Measurements from ENCODE around the gene PPIE. TPM values are rescaled to one million over a fixed set of nuclear protein-coding genes. Genes with fewer than 3 reads are reported as not detected.
"Not testable (repeated sequence)": the region's sequence is repeated elsewhere in the genome, so short reads cannot be mapped to it uniquely, and the experiment has no call there.

Gene PPIE
- total RNA-seq, 5 donors from 2014 or later (not counting 1 experiment from before 2014, with no cell fraction given) = 50.8 to 72.6 (median 58.7) TPM

GRCh38 chr1:39788758-39789570 is 50.3 kb downstream of the PPIE start, which contains the start of gene BMP8B:
Gene BMP8B (minus strand): TSS chr1:39788865. CDS start chr1:39788485, 380 bp downstream.
- no peaks in the 10 kb centered on the region for H3K9me3 Mint-ChIP-seq
- Histone ChIP-seq H3K4me1 (ENCODE audit: control insufficient read depth in 1 of 2, extremely low read depth in 1 of 2, insufficient read depth in 2 of 2, low read length in 2 of 2) (peaks cover 0 to 10% of the 10 kb centered on the region in 2 experiments), H3K4me3 (ENCODE audit: control insufficient read depth in 1 of 2, extremely low read depth in 1 of 2, low read length in 1 of 2) (peak within 1 kb of the TSS; percentile 1 to 44), H3K9me3 (no peaks in the 10 kb centered on the region), H3K36me3 (ENCODE audit: control insufficient read depth in 2 of 2, extremely low read depth in 1 of 2, insufficient read depth in 1 of 2, low read length in 1 of 2) (no peaks in the 10 kb centered on the region), H3K27me3 (replicated peaks in 1 of 2; ENCODE audit: control insufficient read depth in 2 of 2, extremely low read depth in 1 of 2, insufficient read depth in 2 of 2, low read length in 1 of 2) (peaks cover 11 to 24% of the 10 kb centered on the region in 2 experiments), H3K27ac (ENCODE audit: low read length) (no peak within 1 kb of the TSS)
- peaks cover 10 to 15% (median 12%) of the 10 kb centered on the region in 3 donors for H3K4me1 Mint-ChIP-seq
- POLR2A ChIA-PET = no interaction called here
- WGBS (ENCODE audit: insufficient coverage) = 3% methylated on average over 82 of the region's 91 CpGs
- DNase-seq (peak in 25 of 35 experiments; percentile 6 to 63 (median 23)), ATAC-seq (replicated peaks in 1 of 4) (peak; percentile 69 to 82 (median 77))
- peaks cover 21 to 29% of the 10 kb centered on the region in 2 donors for H3K27me3 Mint-ChIP-seq
- H3K4me3 Mint-ChIP-seq = peak within 1 kb of the TSS; percentile 73 to 81 (median 80)
- CTCF ChIA-PET = no interaction called here
- H3K27ac Mint-ChIP-seq = peak within 1 kb of the TSS; percentile 28 to 76
- H3K36me3 Mint-ChIP-seq = no peaks in the 10 kb centered on the region

GRCh38 chr1:39789571-39790110 is 51.0 kb downstream of the PPIE start:
- Histone ChIP-seq H3K4me3 (ENCODE audit: control insufficient read depth in 1 of 2, extremely low read depth in 1 of 2, low read length in 1 of 2) (peak overlapping the region; percentile 1 to 44), H3K27ac (ENCODE audit: low read length) (no peak overlapping the region), H3K36me3 (ENCODE audit: control insufficient read depth in 2 of 2, extremely low read depth in 1 of 2, insufficient read depth in 1 of 2, low read length in 1 of 2) (no peaks in the 10 kb centered on the region), H3K9me3 (no peaks in the 10 kb centered on the region), H3K27me3 (replicated peaks in 1 of 2; ENCODE audit: control insufficient read depth in 2 of 2, extremely low read depth in 1 of 2, insufficient read depth in 2 of 2, low read length in 1 of 2) (peaks cover 11 to 24% of the 10 kb centered on the region in 2 experiments), H3K4me1 (ENCODE audit: control insufficient read depth in 1 of 2, extremely low read depth in 1 of 2, insufficient read depth in 2 of 2, low read length in 2 of 2) (peaks cover 0 to 10% of the 10 kb centered on the region in 2 experiments)
- peaks cover 21 to 29% of the 10 kb centered on the region in 2 donors for H3K27me3 Mint-ChIP-seq
- 75% methylated on average over 9 of the region's 15 CpGs for WGBS (ENCODE audit: insufficient coverage)
- POLR2A ChIA-PET = no interaction called here
- peak overlapping the region; percentile 73 to 81 (median 80) for H3K4me3 Mint-ChIP-seq
- no peaks in the 10 kb centered on the region for H3K9me3 Mint-ChIP-seq
- ATAC-seq (replicated peaks in 1 of 4) (no peak), DNase-seq (no peak)
- H3K36me3 Mint-ChIP-seq = no peaks in the 10 kb centered on the region
- peaks cover 10 to 15% (median 12%) of the 10 kb centered on the region in 3 donors for H3K4me1 Mint-ChIP-seq
- CTCF ChIA-PET = no interaction called here
- peak overlapping the region; percentile 28 to 76 for H3K27ac Mint-ChIP-seq

GRCh38 chr1:39791838-39792237 is 53.2 kb downstream of the PPIE start:
- Mint-ChIP-seq H3K27ac (no peak overlapping the region), H3K4me3 (no peak overlapping the region), H3K4me1 (peaks cover 10 to 15% (median 12%) of the 10 kb centered on the region in 3 donors), H3K9me3 (no peaks in the 10 kb centered on the region), H3K36me3 (no peaks in the 10 kb centered on the region), H3K27me3 (peaks cover 21 to 26% of the 10 kb centered on the region in 2 donors)
- no peak for ATAC-seq (replicated peaks in 1 of 4)
- Histone ChIP-seq H3K4me1 (ENCODE audit: control insufficient read depth in 1 of 2, extremely low read depth in 1 of 2, insufficient read depth in 2 of 2, low read length in 2 of 2) (peaks cover 0 to 10% of the 10 kb centered on the region in 2 experiments), H3K36me3 (ENCODE audit: control insufficient read depth in 2 of 2, extremely low read depth in 1 of 2, insufficient read depth in 1 of 2, low read length in 1 of 2) (no peaks in the 10 kb centered on the region), H3K9me3 (no peaks in the 10 kb centered on the region), H3K27me3 (replicated peaks in 1 of 2; ENCODE audit: control insufficient read depth in 2 of 2, extremely low read depth in 1 of 2, insufficient read depth in 2 of 2, low read length in 1 of 2) (peaks cover 11 to 24% of the 10 kb centered on the region in 2 experiments), H3K4me3 (ENCODE audit: control insufficient read depth in 1 of 2, extremely low read depth in 1 of 2, low read length in 1 of 2) (no peak overlapping the region), H3K27ac (ENCODE audit: low read length) (no peak overlapping the region)
- POLR2A ChIA-PET = interaction anchor here in 1 of 2 donors (0.7 kb wide), 1 partner anchor 18 kb away, joined by 6 read pairs; no protein-coding TSS in a partner anchor
- WGBS (ENCODE audit: insufficient coverage) = 100% methylated on average over 1 of the region's 2 CpGs
- CTCF ChIA-PET = interaction anchor here in 1 of 2 donors (0.6 kb wide), 1 partner anchor 56 kb away, joined by 3 read pairs; no protein-coding TSS in a partner anchor
- no peak for DNase-seq

DNA sequence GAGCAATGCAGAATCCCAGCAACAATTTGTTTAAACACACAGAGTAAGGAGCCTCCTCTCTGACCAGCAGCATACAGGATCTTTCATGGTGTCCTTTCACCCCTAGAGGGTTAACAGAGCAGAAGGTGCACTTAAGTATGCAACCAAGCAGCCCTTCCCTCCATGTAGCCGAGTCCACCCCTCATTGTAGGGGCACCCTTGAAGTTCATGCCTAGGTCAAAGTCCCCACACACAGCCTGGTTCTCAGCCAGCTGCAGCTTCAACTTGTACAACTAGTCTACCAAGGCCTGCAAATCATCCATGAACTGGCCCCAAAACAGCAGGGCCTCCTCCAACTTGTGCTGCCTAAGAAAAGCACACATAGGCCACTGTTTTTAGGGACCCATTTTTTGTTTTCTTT is 57.0 kb downstream of the PPIE start:
- DNase-seq (no peak), ATAC-seq (replicated peaks in 1 of 4) (no peak)
- Histone ChIP-seq H3K27ac (ENCODE audit: low read length) (no peak overlapping the region), H3K4me3 (ENCODE audit: control insufficient read depth in 1 of 2, extremely low read depth in 1 of 2, low read length in 1 of 2) (no peak overlapping the region), H3K27me3 (replicated peaks in 1 of 2; ENCODE audit: control insufficient read depth in 2 of 2, extremely low read depth in 1 of 2, insufficient read depth in 2 of 2, low read length in 1 of 2) (peaks cover 6 to 7% of the 10 kb centered on the region in 2 experiments), H3K4me1 (ENCODE audit: control insufficient read depth in 1 of 2, extremely low read depth in 1 of 2, insufficient read depth in 2 of 2, low read length in 2 of 2) (peaks cover 3 to 15% of the 10 kb centered on the region in 2 experiments), H3K9me3 (no peaks in the 10 kb centered on the region), H3K36me3 (ENCODE audit: control insufficient read depth in 2 of 2, extremely low read depth in 1 of 2, insufficient read depth in 1 of 2, low read length in 1 of 2) (no peaks in the 10 kb centered on the region)
- Mint-ChIP-seq H3K4me1 (peaks cover 14 to 21% (median 19%) of the 10 kb centered on the region in 3 donors), H3K27me3 (peaks cover 11% of the 10 kb centered on the region in 2 donors), H3K36me3 (no peaks in the 10 kb centered on the region), H3K4me3 (no peak overlapping the region), H3K9me3 (no peaks in the 10 kb centered on the region), H3K27ac (no peak overlapping the region)
- POLR2A ChIA-PET = no interaction called here
- 80% methylated on average over 1 of the region's 1 CpG for WGBS (ENCODE audit: insufficient coverage)
- CTCF ChIA-PET = interaction anchor here (0.6 kb wide), 3 partner anchors 18 to 359 kb away, joined by 3 to 5 read pairs (median 5); no protein-coding TSS in a partner anchor

DNA sequence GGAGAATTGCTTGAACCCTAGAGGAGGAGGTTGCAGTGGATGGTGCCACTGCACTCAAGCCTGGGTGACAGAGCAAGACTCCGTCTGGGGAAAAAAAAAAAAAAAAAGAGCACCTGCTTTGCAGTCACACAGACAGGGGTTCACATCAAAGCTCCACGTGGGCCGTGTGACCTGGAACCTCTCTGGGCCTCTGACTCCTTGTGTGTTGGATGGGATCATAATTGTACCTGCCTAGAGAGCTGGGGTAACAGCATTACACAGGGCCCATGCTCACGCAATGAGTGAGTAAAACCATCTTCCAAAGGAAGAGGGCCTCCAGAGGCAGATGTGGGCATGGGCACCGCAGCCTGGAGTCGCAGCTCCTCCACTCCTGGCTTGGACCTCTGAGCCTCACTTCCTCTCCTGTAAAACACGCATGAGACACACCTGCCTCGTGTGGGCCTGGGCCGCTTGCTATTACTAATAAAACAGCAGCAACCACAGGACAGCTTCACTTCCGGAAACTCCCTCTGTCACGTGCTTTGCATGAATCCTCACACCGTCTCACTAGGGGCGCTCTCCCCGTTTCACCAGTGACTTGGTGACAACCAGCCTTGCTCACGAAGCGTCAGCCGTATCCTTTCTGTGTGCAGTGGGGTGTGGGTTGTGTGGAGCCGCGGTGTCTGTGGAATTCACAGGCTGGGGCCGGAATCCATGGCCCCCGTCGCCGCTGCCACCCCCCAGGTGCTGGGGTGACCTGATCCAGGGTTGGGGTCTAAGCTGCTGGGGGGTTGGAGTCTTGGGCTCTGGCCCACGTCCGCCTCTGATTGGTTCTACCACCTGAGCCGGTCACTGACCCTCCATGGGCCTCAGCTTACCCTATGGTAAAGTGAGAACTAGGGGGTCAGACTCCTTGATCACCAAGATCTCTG is 60.4 kb downstream of the PPIE start:
- H3K27me3 Mint-ChIP-seq; POLR2A ChIA-PET; H3K9me3 ChIP-seq; H3K9me3 Mint-ChIP-seq; H3K36me3 Mint-ChIP-seq; H3K27me3 ChIP-seq (replicated peaks in 1 of 2; ENCODE audit: control insufficient read depth in 2 of 2, extremely low read depth in 1 of 2, insufficient read depth in 2 of 2, low read length in 1 of 2); H3K36me3 ChIP-seq (ENCODE audit: control insufficient read depth in 2 of 2, extremely low read depth in 1 of 2, insufficient read depth in 1 of 2, low read length in 1 of 2): not testable (repeated sequence)
- H3K27ac ChIP-seq (ENCODE audit: low read length) = peak overlapping the region; percentile 96
- Mint-ChIP-seq H3K27ac (peak overlapping the region; percentile 94 to 95), H3K4me1 (peaks cover 9 to 17% (median 11%) of the 10 kb centered on the region in 3 donors), H3K4me3 (peak overlapping the region; percentile 72 to 79 (median 76))
- peak; percentile 94 to 96 (median 96) for ATAC-seq (replicated peaks in 1 of 4)
- peak; percentile 24 to 94 (median 87) for DNase-seq
- H3K4me3 ChIP-seq (ENCODE audit: control insufficient read depth in 1 of 2, extremely low read depth in 1 of 2, low read length in 1 of 2) = peak overlapping the region; percentile 15 to 41
- CTCF ChIA-PET = interaction anchor here (0.5 to 2.2 kb wide), 9 partner anchors 9 to 1799 kb away, joined by 3 to 14 read pairs (median 4); partner anchors contain the start of gene HPCAL4 (in 1 of the 2)
- H3K4me1 ChIP-seq (ENCODE audit: control insufficient read depth in 1 of 2, extremely low read depth in 1 of 2, insufficient read depth in 2 of 2, low read length in 2 of 2) = peaks cover 3 to 15% of the 10 kb centered on the region in 2 experiments
- 28% methylated on average over 8 of the region's 26 CpGs for WGBS (ENCODE audit: insufficient coverage)

Data from T-cell (primary cell).